A549 (cell line): ENCODE measurements around the gene THADA.

Experiments used
- BHLHE40 ChIP-seq: IDR thresholded peaks from 2 replicates; pipeline ENCODE4 v1.6.1; 2012; ENCODE audit warnings: low read depth, low read length, inconsistent platforms
- CTCF ChIP-seq: fragments of >200 bp; sonication (Bioruptor Twin); formaldehyde crosslinking; IDR thresholded peaks from 3 replicates; pipeline ENCODE4 v1.5.1; 2016
- FOSL2 ChIP-seq, 2 experiments: fragments of 450-650 bp in 1 of 2; fragments of >200 bp in 1 of 2; sonication (Bioruptor Twin) in 1 of 2; formaldehyde crosslinking; IDR thresholded peaks; 2 replicates each; pipeline versions ENCODE4 v1.5.0 to v1.6.1; 2016 to 2020; ENCODE audit warnings: mild to moderate bottlenecking in 1 of 2, moderate library complexity in 1 of 2
- JUNB ChIP-seq: fragments of >200 bp; sonication (Bioruptor Twin); formaldehyde crosslinking; IDR thresholded peaks from 2 replicates; pipeline ENCODE4 v1.6.1; 2016
- POLR2AphosphoS2 ChIP-seq: conservative IDR thresholded peaks from 2 replicates; pipeline ENCODE4 v1.6.1; 2012; ENCODE audit warnings: low read length, improper control_type of control experiment, inconsistent platforms
- TF ChIP-seq, protein P1 (sequence below): fragments of 200-600 bp; sonication (generic); IDR thresholded peaks from 2 replicates; pipeline ENCODE4 v1.6.1; 2016; ENCODE audit warnings: antibody characterized with exemption, mild to moderate bottlenecking, moderate library complexity

DNA sequence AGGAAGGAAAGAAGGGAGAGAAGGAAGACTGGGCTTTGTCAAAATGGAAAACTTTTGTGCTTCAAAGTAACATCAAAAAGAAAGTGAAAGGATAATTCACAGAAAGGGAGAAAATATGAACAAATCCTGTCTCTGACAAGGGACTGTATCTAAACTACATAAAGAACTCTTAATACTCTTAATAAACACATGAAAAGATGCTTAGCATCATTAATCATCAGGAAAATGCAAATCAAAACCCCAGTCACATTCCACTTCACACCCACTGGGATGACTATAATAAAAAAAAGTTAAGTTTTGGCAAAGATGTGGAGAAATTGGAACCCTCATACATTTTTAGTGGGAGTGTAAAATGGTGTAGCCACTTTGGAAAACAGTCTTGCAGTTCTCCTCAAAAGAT lies 357.7 kb downstream of the THADA start:
- TF ChIP-seq, protein P1, sequence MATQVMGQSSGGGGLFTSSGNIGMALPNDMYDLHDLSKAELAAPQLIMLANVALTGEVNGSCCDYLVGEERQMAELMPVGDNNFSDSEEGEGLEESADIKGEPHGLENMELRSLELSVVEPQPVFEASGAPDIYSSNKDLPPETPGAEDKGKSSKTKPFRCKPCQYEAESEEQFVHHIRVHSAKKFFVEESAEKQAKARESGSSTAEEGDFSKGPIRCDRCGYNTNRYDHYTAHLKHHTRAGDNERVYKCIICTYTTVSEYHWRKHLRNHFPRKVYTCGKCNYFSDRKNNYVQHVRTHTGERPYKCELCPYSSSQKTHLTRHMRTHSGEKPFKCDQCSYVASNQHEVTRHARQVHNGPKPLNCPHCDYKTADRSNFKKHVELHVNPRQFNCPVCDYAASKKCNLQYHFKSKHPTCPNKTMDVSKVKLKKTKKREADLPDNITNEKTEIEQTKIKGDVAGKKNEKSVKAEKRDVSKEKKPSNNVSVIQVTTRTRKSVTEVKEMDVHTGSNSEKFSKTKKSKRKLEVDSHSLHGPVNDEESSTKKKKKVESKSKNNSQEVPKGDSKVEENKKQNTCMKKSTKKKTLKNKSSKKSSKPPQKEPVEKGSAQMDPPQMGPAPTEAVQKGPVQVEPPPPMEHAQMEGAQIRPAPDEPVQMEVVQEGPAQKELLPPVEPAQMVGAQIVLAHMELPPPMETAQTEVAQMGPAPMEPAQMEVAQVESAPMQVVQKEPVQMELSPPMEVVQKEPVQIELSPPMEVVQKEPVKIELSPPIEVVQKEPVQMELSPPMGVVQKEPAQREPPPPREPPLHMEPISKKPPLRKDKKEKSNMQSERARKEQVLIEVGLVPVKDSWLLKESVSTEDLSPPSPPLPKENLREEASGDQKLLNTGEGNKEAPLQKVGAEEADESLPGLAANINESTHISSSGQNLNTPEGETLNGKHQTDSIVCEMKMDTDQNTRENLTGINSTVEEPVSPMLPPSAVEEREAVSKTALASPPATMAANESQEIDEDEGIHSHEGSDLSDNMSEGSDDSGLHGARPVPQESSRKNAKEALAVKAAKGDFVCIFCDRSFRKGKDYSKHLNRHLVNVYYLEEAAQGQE, result no peak
- TF ChIP-seq FOSL2 (IDR thresholded peaks at IDR 0.05) (no peak), FOSL2 (CRISPR knock-in tag; IDR thresholded peaks at IDR 0.05) (no peak), CTCF (no peak), POLR2AphosphoS2 (no peak), JUNB (no peak), BHLHE40 (no peak)
